GM18868 (cell line): ENCODE results near the gene AP1AR.
"Not testable (repeated sequence)": the region's sequence is repeated elsewhere in the genome, so short reads cannot be mapped to it uniquely, and the experiment has no call there.

Experiments used
- ATAC-seq: cut with Tn5 transposase; IDR thresholded peaks from one replicate; pipeline ENCODE4 v1.9.1; 2021; ENCODE audit warnings: mild to moderate bottlenecking, moderate library complexity; ENCODE audit not compliant: unreplicated experiment

Gene AP1AR

DNA sequence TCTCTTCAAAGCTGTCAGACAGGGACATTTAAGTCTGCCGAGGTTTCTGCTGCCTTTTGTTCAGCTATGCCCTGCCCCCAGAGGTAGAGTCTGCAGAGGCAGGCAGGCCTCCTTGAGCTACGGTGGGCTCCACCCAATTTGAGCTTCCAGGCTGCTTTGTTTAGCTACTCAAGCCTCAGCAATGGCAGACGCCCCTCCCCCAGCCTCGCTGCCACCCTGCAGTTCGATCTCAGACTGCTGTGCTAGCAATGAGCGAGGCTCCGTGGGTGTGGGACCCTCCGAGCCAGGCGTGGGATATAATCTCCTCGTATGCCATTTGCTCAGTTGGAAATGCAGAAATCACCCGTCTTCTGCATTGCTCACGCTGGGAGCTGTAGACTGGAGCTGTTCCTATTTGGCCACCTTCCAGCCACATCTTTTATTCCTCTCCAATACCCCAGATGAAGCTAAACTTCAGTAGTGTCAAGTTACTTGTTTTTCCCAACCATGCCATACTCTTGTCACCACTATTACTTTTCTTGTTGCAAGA is 77.7 kb downstream of the AP1AR start:
- not testable (repeated sequence) for ATAC-seq

DNA sequence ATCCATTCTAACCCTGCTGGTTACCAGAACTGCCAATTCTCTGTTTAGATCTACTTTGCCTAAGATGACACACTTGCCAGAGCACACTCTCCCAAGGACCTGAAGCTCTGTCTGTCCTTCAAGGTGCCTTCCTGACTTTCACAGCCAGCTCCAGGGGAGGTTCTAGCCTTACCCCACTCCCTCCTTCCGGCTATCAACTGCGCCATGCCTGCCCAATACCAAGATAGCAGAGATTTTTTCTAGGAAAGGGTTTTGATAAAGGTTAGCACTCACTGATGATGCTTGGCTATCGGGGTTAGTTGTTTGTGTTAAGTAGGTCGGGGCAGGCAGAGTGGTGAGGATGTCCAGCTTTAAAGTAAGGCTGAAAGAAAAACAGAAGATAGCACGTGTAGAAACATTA is 79.9 kb downstream of the AP1AR start:
- ATAC-seq = no peak

DNA sequence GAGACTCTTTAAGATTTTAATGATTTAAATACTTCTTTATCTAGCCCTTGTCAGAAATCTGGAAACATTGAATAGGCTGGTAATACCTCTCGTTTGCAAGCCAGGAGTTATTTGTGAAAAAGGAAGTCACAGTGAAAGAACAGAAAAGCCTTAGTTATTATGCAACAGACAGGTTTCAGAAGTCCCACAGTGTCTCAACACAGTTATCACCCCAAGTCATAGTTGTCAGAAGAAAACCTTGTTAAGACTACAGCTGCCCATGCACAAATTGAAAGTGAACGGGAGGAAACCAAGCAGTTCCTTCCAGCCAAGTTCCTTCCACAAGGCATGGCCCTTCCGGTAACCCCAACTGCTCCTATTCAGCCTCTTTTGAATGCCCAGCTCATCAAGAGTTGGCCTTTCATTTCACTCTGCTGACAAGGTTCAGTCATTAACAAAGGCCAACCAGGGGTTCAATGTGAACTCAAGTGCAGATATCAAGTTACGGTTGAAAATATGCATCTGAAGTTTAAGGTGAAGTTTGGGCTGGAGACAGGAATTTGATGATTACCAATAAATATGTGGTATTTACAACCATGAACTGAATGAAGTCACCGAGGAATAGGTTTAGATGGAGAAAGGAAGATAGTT is 81.1 kb downstream of the AP1AR start:
- ATAC-seq = peak; percentile 95

DNA sequence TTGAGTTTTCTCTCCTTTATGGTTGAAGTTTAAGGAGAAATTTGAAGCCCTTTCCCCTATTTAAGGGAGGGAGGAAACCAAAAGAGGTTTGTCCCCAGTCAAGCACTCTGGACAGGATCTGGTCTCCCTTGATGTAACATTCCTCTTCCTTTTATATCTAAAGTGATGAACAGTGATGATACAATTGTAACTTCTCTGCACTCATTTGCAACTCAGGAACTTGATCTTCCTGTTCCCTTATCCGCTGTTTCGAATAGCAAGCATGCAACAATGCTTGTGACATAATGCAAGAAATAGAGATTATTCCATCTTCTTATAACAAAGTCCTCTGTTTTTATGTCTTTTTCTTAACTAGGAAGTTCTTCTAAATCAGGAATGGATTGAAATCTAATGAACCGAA is 83.9 kb downstream of the AP1AR start:
- no peak for ATAC-seq

DNA sequence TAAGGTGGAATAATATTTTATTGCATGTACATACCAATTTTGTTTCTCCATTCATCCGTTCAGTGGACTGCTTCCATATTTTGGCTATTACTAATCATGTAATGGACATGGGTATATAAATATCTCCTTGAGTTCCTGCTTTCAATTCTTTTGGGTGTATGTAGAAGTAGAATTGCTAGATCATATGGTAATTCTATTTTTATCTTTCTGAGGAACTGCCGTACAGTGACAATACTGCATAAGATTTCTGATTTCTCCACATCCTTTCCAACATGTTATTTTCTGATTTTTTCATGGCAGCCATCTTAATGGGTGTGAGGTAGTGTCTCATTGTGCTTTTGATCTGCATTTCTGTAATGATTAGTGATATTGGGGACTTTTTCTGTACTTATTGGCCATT is 84.8 kb downstream of the AP1AR start:
- ATAC-seq = no peak

DNA sequence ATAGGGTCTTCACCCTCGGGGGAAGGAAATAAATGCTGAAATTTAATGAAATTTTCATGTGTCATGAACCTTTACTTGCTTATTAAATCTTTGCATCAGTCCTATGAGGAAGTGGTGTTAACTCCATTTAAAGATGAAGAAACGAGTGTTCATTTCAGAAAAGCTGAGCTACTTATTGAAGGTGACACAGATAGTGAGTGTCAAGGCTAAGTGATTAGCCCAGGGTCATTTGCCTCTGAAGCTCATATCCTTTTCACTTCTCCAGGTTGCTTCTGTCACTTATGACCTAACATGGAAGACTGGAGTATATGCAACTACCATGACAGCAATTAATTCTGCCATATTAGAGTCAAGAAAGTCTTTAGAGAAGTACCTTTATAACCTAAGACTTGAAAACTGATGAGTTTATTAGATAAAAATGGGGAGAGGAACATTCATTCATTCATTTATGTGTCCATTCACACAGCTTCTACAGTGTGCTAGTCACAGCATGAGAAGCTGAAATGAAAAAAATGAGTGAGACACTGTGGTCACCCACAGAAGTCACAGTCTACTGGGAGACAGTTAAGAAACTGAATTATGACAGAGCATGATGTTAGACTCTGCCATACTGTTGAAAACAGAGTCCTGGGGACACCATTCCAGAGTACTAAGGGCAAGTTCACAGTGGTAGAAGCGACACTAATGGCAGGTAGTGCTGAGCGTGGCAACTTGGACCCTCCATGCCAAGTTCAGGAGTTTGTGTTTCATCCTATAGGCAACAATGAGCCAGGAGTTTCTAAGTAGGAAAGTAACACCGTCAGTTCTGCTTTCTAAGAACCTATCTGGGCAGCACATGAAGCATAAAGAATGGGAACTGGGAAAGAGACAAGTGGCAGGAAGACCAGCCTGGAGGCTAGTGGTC is 86.9 kb downstream of the AP1AR start:
- ATAC-seq = peak; percentile 91
